ENCODE measurements around the gene MTURN. TPM values are rescaled to one million over a fixed set of nuclear protein-coding genes. Genes with fewer than 3 reads are reported as not detected.

The MTURN gene
- total RNA-seq, 2 experiments from 2014 or later: 38.4 to 38.9 TPM

GRCh38 chr7:30168835-30169573 is 34.2 kb downstream of the MTURN start:
- CTCF ChIA-PET: no interaction called here
- Mint-ChIP-seq H3K4me3 (no peak overlapping the region), H3K9me3 (no peaks in the 10 kb centered on the region), H3K27me3 (no peaks in the 10 kb centered on the region), H3K36me3 (ENCODE audit: low read depth) (no peaks in the 10 kb centered on the region), H3K27ac (no peak overlapping the region), H3K4me1 (ENCODE audit: low read depth) (no peaks in the 10 kb centered on the region)
- Histone ChIP-seq H3K4me3 (ENCODE audit: low read length) (no peak overlapping the region), H3K27me3 (ENCODE audit: control insufficient read depth in 1 of 2, insufficient read depth in 2 of 2, low read length in 2 of 2) (no peaks in the 10 kb centered on the region), H3K9me3 (ENCODE audit: control insufficient read depth in 1 of 2, insufficient read depth in 1 of 2, low read length in 2 of 2) (no peaks in the 10 kb centered on the region), H3K4me1 (ENCODE audit: insufficient read depth, low read length) (no peaks in the 10 kb centered on the region), H3K36me3 (ENCODE audit: insufficient read depth, low read length) (no peaks in the 10 kb centered on the region), H3K27ac (ENCODE audit: low read depth in 1 of 2, low read length in 2 of 2) (no peak overlapping the region)
- no peak for TF ChIP-seq CTCF (IDR thresholded peaks at IDR 0.05)
- POLR2A ChIA-PET: no interaction called here
- ATAC-seq (ENCODE audit: poor library complexity) (no peak), DNase-seq (peak in 2 of 14 experiments; percentile 34 to 52)
- intact Hi-C loops (cut with DNase I, micrococcal nuclease): loop anchor here (5.0 to 10.0 kb wide), 2 partner anchors 183 to 186 kb away; no protein-coding TSS in a partner anchor

GRCh38 chr7:30169579-30169978 is 34.8 kb downstream of the MTURN start:
- no peak overlapping the region for H3K4me3 Mint-ChIP-seq
- no peaks in the 10 kb centered on the region for H3K4me1 Mint-ChIP-seq (ENCODE audit: low read depth)
- DNase-seq (no peak), ATAC-seq (ENCODE audit: poor library complexity) (no peak)
- no peaks in the 10 kb centered on the region for H3K27me3 Mint-ChIP-seq
- Histone ChIP-seq H3K27ac (ENCODE audit: low read depth in 1 of 2, low read length in 2 of 2) (no peak overlapping the region), H3K4me1 (ENCODE audit: insufficient read depth, low read length) (no peaks in the 10 kb centered on the region), H3K36me3 (ENCODE audit: insufficient read depth, low read length) (no peaks in the 10 kb centered on the region), H3K27me3 (ENCODE audit: control insufficient read depth in 1 of 2, insufficient read depth in 2 of 2, low read length in 2 of 2) (no peaks in the 10 kb centered on the region), H3K4me3 (ENCODE audit: low read length) (no peak overlapping the region), H3K9me3 (ENCODE audit: control insufficient read depth in 1 of 2, insufficient read depth in 1 of 2, low read length in 2 of 2) (no peaks in the 10 kb centered on the region)
- no peak for TF ChIP-seq CTCF (IDR thresholded peaks at IDR 0.05)
- H3K27ac Mint-ChIP-seq: no peak overlapping the region
- no peaks in the 10 kb centered on the region for H3K36me3 Mint-ChIP-seq (ENCODE audit: low read depth)
- intact Hi-C loops (cut with DNase I, micrococcal nuclease): loop anchor here (5.0 to 10.0 kb wide), 2 partner anchors 183 to 185 kb away; no protein-coding TSS in a partner anchor
- no peaks in the 10 kb centered on the region for H3K9me3 Mint-ChIP-seq
- ChIA-PET CTCF (interaction anchor here (0.6 kb wide), 1 partner anchor 21 kb away, joined by 3 read pairs; no protein-coding TSS in a partner anchor), POLR2A (no interaction called here)

- no peaks in the 10 kb centered on the region for H3K27me3 ChIP-seq (ENCODE audit: control insufficient read depth in 1 of 2, insufficient read depth in 2 of 2, low read length in 2 of 2)
- Mint-ChIP-seq H3K27me3 (no peaks in the 10 kb centered on the region), H3K4me3 (no peak overlapping the region), H3K36me3 (ENCODE audit: low read depth) (no peaks in the 10 kb centered on the region), H3K9me3 (no peaks in the 10 kb centered on the region), H3K27ac (no peak overlapping the region), H3K4me1 (ENCODE audit: low read depth) (no peaks in the 10 kb centered on the region)
- intact Hi-C loops (cut with DNase I, micrococcal nuclease): no loop called here
- no peak overlapping the region for H3K27ac ChIP-seq (ENCODE audit: low read depth in 1 of 2, low read length in 2 of 2)
- no peak overlapping the region for H3K4me3 ChIP-seq (ENCODE audit: low read length)
- H3K9me3 ChIP-seq (ENCODE audit: control insufficient read depth in 1 of 2, insufficient read depth in 1 of 2, low read length in 2 of 2): no peaks in the 10 kb centered on the region
- ChIA-PET CTCF (no interaction called here), POLR2A (no interaction called here)
- peak in 2 of 14 experiments; percentile 50 to 65 for DNase-seq
- no peaks in the 10 kb centered on the region for H3K4me1 ChIP-seq (ENCODE audit: insufficient read depth, low read length)
- H3K36me3 ChIP-seq (ENCODE audit: insufficient read depth, low read length): no peaks in the 10 kb centered on the region
- ATAC-seq (ENCODE audit: poor library complexity): no peak
- no peak for TF ChIP-seq CTCF (IDR thresholded peaks at IDR 0.05)
Observed at GRCh38 chr7:30170476-30171205, 35.9 kb downstream of the MTURN start.

Data from CD4-positive, alpha-beta T cell (primary cell).